Activated CD8-positive, alpha-beta T cell treated with anti-CD3 and anti-CD28 coated beads for 36 hours (primary cell): ENCODE data around the gene FOXQ1. TPM values are rescaled to one million over a fixed set of nuclear protein-coding genes. Genes with fewer than 3 reads are reported as not detected.

ENCODE experiments used
- ATAC-seq: fragments of 200-7000 bp; cut with Tn5 transposase; one replicate; pipeline ENCODE4 v1.10.0; 2021; ENCODE audit warnings: mild to moderate bottlenecking, moderate library complexity
- CTCF ChIA-PET: fragments of 350-600 bp; sonication (Branson Sonifier 250); formaldehyde crosslinking; loops from one replicate; lab custom pipeline; 2021; ENCODE audit warnings: antibody characterized with exemption; lab: Charles Lee
- POLR2A ChIA-PET: fragments of 350-600 bp; sonication (Branson Sonifier 250); formaldehyde crosslinking; loops from one replicate; lab custom pipeline; 2021; ENCODE audit warnings: antibody characterized with exemption; lab: Charles Lee
- DNase-seq: peaks from one replicate; pipeline ENCODE4 v3.0.0-alpha.2; 2020
- H3K27ac Mint-ChIP-seq: one replicate; pipeline ENCODE4 v1.8.0; 2021; ENCODE audit warnings: mild to moderate bottlenecking, mixed read lengths
- H3K27me3 Mint-ChIP-seq: one replicate; pipeline ENCODE4 v1.8.0; 2021; ENCODE audit warnings: mixed read lengths
- H3K36me3 Mint-ChIP-seq: one replicate; pipeline ENCODE4 v1.8.0; 2021; ENCODE audit warnings: low read depth, mixed read lengths
- H3K4me1 Mint-ChIP-seq: one replicate; pipeline ENCODE4 v1.8.0; 2021; ENCODE audit warnings: low read depth, mixed read lengths
- H3K4me3 Mint-ChIP-seq: one replicate; pipeline ENCODE4 v1.8.0; 2021; ENCODE audit warnings: mild to moderate bottlenecking, moderate library complexity, mixed read lengths
- H3K9me3 Mint-ChIP-seq: one replicate; pipeline ENCODE4 v1.8.0; 2021; ENCODE audit warnings: mixed read lengths
- CTCF ChIP-seq: fragments of 200-600 bp; IDR thresholded peaks from one replicate; pipeline ENCODE4 v1.8.0; 2022; ENCODE audit warnings: antibody characterized with exemption, mild to moderate bottlenecking
- intact Hi-C: fragments of 100-400 bp; cut with micrococcal nuclease; formaldehyde crosslinking; loops from one replicate; pipeline ENCODE4 v1.10.0; 2022
- total RNA-seq, 2 experiments: library from RNA; stranded (reverse); gene quantifications; one replicate each; pipeline ENCODE4 v1.2.3, GENCODE V29; 2021

FOXQ1 gene
- total RNA-seq: not detected

GRCh38 chr6:1311400-1312202 is at the start of gene FOXQ1:
FOXQ1 (plus strand) TSS chr6:1312098; CDS start chr6:1312705, 607 bp downstream.
- no peak within 1 kb of the TSS for H3K27ac Mint-ChIP-seq
- POLR2A ChIA-PET: no interaction called here
- TF ChIP-seq CTCF: no peak
- no peak for ATAC-seq
- CTCF ChIA-PET: interaction anchor here (2.5 kb wide), 1 partner anchor 70 kb away, joined by 8 read pairs; no protein-coding TSS in a partner anchor
- peaks cover 15% of the 10 kb centered on the region for H3K4me1 Mint-ChIP-seq
- H3K9me3 Mint-ChIP-seq: no peaks in the 10 kb centered on the region
- intact Hi-C loops: loop anchor here (5.0 kb wide), 1 partner anchor 66 kb away; no protein-coding TSS in a partner anchor
- H3K4me3 Mint-ChIP-seq: peak within 1 kb of the TSS; percentile 38
- peak; percentile 26 for DNase-seq
- H3K27me3 Mint-ChIP-seq: peaks cover 66% of the 10 kb centered on the region
- no peaks in the 10 kb centered on the region for H3K36me3 Mint-ChIP-seq

GRCh38 chr6:1262704-1263038 is 49.2 kb upstream of the FOXQ1 start:
- H3K4me3 Mint-ChIP-seq: no peak overlapping the region
- no peaks in the 10 kb centered on the region for H3K9me3 Mint-ChIP-seq
- POLR2A ChIA-PET: no interaction called here
- no peaks in the 10 kb centered on the region for H3K36me3 Mint-ChIP-seq
- no peak for DNase-seq
- no peak for ATAC-seq
- H3K4me1 Mint-ChIP-seq: no peaks in the 10 kb centered on the region
- CTCF ChIA-PET: no interaction called here
- peaks cover 6% of the 10 kb centered on the region for H3K27me3 Mint-ChIP-seq
- no peak for TF ChIP-seq CTCF
- intact Hi-C loops: no loop called here
- no peak overlapping the region for H3K27ac Mint-ChIP-seq

GRCh38 chr6:1263039-1263849 is 48.7 kb upstream of the FOXQ1 start:
- Mint-ChIP-seq H3K4me3 (no peak overlapping the region), H3K36me3 (no peaks in the 10 kb centered on the region), H3K9me3 (no peaks in the 10 kb centered on the region), H3K27ac (no peak overlapping the region), H3K27me3 (peaks cover 6% of the 10 kb centered on the region), H3K4me1 (no peaks in the 10 kb centered on the region)
- POLR2A ChIA-PET: no interaction called here
- peak; percentile 4 for DNase-seq
- TF ChIP-seq CTCF: no peak
- ATAC-seq: no peak
- CTCF ChIA-PET: no interaction called here
- intact Hi-C loops: no loop called here

- H3K4me1 Mint-ChIP-seq: no peaks in the 10 kb centered on the region
- no peaks in the 10 kb centered on the region for H3K36me3 Mint-ChIP-seq
- DNase-seq (no peak), ATAC-seq (no peak)
- POLR2A ChIA-PET: no interaction called here
- no peak overlapping the region for H3K27ac Mint-ChIP-seq
- intact Hi-C loops: no loop called here
- CTCF ChIA-PET: no interaction called here
- no peak overlapping the region for H3K4me3 Mint-ChIP-seq
- H3K9me3 Mint-ChIP-seq: no peaks in the 10 kb centered on the region
- H3K27me3 Mint-ChIP-seq: peaks cover 8% of the 10 kb centered on the region
- no peak for TF ChIP-seq CTCF
Measured at GRCh38 chr6:1263850-1264377, 48.0 kb upstream of the FOXQ1 start.
